Fibroblast of lung (primary cell): Measurements from ENCODE around the gene HILPDA.

Experiments used
- EZH2 ChIP-seq: IDR thresholded peaks from 2 replicates; pipeline ENCODE4 v1.5.1; 2012; ENCODE audit warnings: low read length, control low read depth, mild to moderate bottlenecking; ENCODE audit errors: missing control alignments
- TF ChIP-seq, protein P1 (sequence below), 2 donors: IDR thresholded peaks in 1 of 2; conservative IDR thresholded peaks in 1 of 2; 1 replicate in 1 of 2; 2 replicates in 1 of 2; pipeline ENCODE4 v1.5.1; 2011 to 2012; ENCODE audit warnings: low read length in 2 of 2, control low read depth in 1 of 2, inconsistent platforms in 1 of 2, low read depth in 1 of 2, mild to moderate bottlenecking in 1 of 2

DNA sequence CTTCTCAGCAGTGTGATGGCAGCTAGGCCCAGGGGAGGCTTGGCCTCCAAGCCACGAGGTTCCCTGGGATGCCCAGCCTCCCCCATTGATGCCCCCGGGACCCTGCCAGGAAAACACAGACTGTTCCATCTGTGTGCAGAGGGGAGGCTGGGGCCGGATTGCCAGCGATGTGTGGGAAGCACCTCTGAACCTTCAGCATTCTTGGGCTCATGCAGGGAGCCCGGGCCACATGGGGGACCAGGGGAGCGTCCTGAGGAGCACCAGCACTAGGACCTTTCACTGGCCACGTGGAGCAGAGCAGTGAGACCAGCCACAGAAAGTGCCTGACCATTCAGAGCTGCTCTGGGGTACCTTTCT is 48.5 kb upstream of the HILPDA start:
- no peak for TF ChIP-seq EZH2
- TF ChIP-seq, protein P1, sequence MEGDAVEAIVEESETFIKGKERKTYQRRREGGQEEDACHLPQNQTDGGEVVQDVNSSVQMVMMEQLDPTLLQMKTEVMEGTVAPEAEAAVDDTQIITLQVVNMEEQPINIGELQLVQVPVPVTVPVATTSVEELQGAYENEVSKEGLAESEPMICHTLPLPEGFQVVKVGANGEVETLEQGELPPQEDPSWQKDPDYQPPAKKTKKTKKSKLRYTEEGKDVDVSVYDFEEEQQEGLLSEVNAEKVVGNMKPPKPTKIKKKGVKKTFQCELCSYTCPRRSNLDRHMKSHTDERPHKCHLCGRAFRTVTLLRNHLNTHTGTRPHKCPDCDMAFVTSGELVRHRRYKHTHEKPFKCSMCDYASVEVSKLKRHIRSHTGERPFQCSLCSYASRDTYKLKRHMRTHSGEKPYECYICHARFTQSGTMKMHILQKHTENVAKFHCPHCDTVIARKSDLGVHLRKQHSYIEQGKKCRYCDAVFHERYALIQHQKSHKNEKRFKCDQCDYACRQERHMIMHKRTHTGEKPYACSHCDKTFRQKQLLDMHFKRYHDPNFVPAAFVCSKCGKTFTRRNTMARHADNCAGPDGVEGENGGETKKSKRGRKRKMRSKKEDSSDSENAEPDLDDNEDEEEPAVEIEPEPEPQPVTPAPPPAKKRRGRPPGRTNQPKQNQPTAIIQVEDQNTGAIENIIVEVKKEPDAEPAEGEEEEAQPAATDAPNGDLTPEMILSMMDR (conservative IDR thresholded peaks at IDR 0.05 in 1 of 2, IDR thresholded peaks at IDR 0.05 in 1 of 2; ENCODE audit: low read depth in 1 of 2, low read length in 2 of 2) = no peak
